GM12878 (cell line): ENCODE results near the gene ATRNL1.

Source experiments
- TF ChIP-seq, protein P1 (sequence below), 3 experiments: IDR thresholded peaks in 2 of 3; conservative IDR thresholded peaks in 1 of 3; 2 replicates each; pipeline ENCODE4 v1.5.1; 2011; ENCODE audit warnings: low read depth in 3 of 3, low read length in 3 of 3, mild to moderate bottlenecking in 3 of 3, control low read depth in 2 of 3, moderate library complexity in 2 of 3, inconsistent platforms in 1 of 3, mixed read lengths in 1 of 3; ENCODE audit not compliant: control insufficient read depth in 2 of 3, insufficient read depth in 1 of 3; ENCODE audit errors: extremely low read depth in 1 of 3
- TF ChIP-seq, protein P2 (sequence below): fragments of 450-650 bp; formaldehyde crosslinking; IDR thresholded peaks from 2 replicates; pipeline ENCODE4 v1.4.0; 2022; ENCODE audit warnings: mild to moderate bottlenecking, moderate library complexity

DNA sequence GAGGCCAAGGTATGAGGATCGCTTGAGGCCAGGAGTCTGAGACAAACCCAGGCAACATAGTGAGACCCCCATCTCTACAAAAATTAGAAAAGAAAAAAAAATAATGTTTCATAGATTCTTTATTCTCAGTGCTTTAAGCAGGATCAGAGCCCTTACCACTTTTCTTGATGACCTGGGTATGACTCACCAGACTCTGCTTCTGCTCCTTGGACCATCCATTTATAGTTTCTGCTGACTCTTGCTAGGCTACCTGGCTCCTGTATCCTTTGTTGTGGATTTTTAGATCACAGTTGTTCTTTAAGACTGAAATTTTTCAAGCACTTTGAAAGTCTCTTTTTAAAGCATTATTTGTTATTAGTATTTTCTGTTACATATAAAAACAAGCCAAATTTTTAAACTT lies 768.7 kb downstream of the ATRNL1 start:
- TF ChIP-seq, protein P1, sequence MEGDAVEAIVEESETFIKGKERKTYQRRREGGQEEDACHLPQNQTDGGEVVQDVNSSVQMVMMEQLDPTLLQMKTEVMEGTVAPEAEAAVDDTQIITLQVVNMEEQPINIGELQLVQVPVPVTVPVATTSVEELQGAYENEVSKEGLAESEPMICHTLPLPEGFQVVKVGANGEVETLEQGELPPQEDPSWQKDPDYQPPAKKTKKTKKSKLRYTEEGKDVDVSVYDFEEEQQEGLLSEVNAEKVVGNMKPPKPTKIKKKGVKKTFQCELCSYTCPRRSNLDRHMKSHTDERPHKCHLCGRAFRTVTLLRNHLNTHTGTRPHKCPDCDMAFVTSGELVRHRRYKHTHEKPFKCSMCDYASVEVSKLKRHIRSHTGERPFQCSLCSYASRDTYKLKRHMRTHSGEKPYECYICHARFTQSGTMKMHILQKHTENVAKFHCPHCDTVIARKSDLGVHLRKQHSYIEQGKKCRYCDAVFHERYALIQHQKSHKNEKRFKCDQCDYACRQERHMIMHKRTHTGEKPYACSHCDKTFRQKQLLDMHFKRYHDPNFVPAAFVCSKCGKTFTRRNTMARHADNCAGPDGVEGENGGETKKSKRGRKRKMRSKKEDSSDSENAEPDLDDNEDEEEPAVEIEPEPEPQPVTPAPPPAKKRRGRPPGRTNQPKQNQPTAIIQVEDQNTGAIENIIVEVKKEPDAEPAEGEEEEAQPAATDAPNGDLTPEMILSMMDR (IDR thresholded peaks at IDR 0.05 in 2 of 3, conservative IDR thresholded peaks at IDR 0.05 in 1 of 3; ENCODE audit: control insufficient read depth in 2 of 3, extremely low read depth in 1 of 3, insufficient read depth in 1 of 3, low read depth in 3 of 3, low read length in 3 of 3) = no peak
- TF ChIP-seq, protein P2, sequence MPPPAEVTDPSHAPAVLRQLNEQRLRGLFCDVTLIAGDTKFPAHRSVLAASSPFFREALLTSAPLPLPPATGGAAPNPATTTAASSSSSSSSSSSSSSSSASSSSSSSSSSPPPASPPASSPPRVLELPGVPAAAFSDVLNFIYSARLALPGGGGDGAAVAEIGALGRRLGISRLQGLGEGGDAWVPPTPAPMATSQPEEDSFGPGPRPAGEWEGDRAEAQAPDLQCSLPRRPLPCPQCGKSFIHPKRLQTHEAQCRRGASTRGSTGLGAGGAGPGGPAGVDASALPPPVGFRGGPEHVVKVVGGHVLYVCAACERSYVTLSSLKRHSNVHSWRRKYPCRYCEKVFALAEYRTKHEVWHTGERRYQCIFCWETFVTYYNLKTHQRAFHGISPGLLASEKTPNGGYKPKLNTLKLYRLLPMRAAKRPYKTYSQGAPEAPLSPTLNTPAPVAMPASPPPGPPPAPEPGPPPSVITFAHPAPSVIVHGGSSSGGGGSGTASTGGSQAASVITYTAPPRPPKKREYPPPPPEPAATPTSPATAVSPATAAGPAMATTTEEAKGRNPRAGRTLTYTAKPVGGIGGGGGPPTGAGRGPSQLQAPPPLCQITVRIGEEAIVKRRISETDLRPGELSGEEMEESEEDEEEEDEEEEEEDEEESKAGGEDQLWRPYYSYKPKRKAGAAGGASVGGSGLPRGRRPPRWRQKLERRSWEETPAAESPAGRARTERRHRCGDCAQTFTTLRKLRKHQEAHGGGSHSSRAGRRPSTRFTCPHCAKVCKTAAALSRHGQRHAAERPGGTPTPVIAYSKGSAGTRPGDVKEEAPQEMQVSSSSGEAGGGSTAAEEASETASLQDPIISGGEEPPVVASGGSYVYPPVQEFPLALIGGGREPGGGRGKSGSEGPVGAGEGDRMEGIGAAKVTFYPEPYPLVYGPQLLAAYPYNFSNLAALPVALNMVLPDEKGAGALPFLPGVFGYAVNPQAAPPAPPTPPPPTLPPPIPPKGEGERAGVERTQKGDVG (CRISPR knock-in tag) = no peak
